HepG2 (cell line): ENCODE results near the gene TAF3. TPM values are rescaled to one million over a fixed set of nuclear protein-coding genes. Genes with fewer than 3 reads are reported as not detected.

Experiments
- ATAC-seq: fragments of 200-7000 bp; cut with Tn5 transposase; 3 replicates; pipeline ENCODE4 v1.9.1; 2020; ENCODE audit warnings: mild to moderate bottlenecking, moderate library complexity
- BruUV-seq: library from RNA; stranded (reverse); fragments of 400-500 nt; replicated peaks from 2 replicates; lab custom pipeline; 2021; lab: Mats Ljungman, UMichigan
- CTCF ChIA-PET: fragments of 300-600 bp; formaldehyde crosslinking; extraction: SDS; loops from one replicate; lab custom pipeline; 2021; ENCODE audit warnings: low total read pairs, inconsistent platforms, low intra/inter-chr PET ratio; lab: Yijun Ruan, JAX
- POLR2A ChIA-PET: fragments of 350-600 bp; sonication (Branson Sonifier 250); formaldehyde crosslinking; loops from one replicate; lab custom pipeline; 2020; ENCODE audit warnings: antibody characterized with exemption, inconsistent platforms; lab: Yijun Ruan, JAX
- DNase-seq: peaks from one replicate; pipeline ENCODE4 v3.0.0-alpha.2; 2015; ENCODE audit warnings: low spot score
- FAIRE-seq: peaks from 3 replicates; lab custom pipeline; 2011; peaks lifted over from hg19 to GRCh38; lab: Jason Lieb, UNC
- H2AFZ ChIP-seq: one replicate; pipeline ENCODE4 v1.6.1; 2011; ENCODE audit warnings: low read length, inconsistent platforms
- H3K27ac ChIP-seq: fragments of 300-600 bp; 3 replicates; pipeline ENCODE4 v1.8.0; 2011; ENCODE audit warnings: mixed run types, mild to moderate bottlenecking, mixed read lengths, low read length, inconsistent platforms; ENCODE audit not compliant: insufficient read depth; ENCODE audit errors: extremely low read length
- H3K27me3 ChIP-seq, 2 experiments: fragments of 200-600 bp in 1 of 2; 2 replicates in 1 of 2; 3 replicates in 1 of 2; pipeline versions ENCODE4 v1.6.0 to v1.8.0; 2011; ENCODE audit warnings: low read length in 2 of 2, mild to moderate bottlenecking in 2 of 2, moderate library complexity in 2 of 2, inconsistent platforms in 1 of 2; ENCODE audit not compliant: insufficient read depth in 2 of 2, control insufficient read depth in 1 of 2
- H3K36me3 ChIP-seq, 2 experiments: fragments of 200-600 bp in 1 of 2; replicated peaks in 1 of 2; 2 replicates in 1 of 2; 3 replicates in 1 of 2; pipeline versions ENCODE4 v1.5.1 to v1.8.0; 2011; ENCODE audit warnings: low read length in 2 of 2, inconsistent platforms in 1 of 2; ENCODE audit not compliant: insufficient read depth in 2 of 2, control insufficient read depth in 1 of 2
- H3K4me1 ChIP-seq: 2 replicates; pipeline ENCODE4 v1.5.1; 2012; ENCODE audit warnings: low read length, inconsistent platforms; ENCODE audit not compliant: insufficient read depth
- H3K4me2 ChIP-seq: 2 replicates; pipeline ENCODE4 v1.6.0; 2011; ENCODE audit warnings: low read depth, low read length, inconsistent platforms
- H3K4me3 ChIP-seq, 3 experiments: fragments of 200-600 bp in 1 of 3; sonication (generic), shearing (Covaris generic) in 1 of 3; replicated peaks in 1 of 3; 2 replicates each; pipeline ENCODE4 v1.5.1; 2011 to 2016; ENCODE audit warnings: low read length in 3 of 3, inconsistent platforms in 2 of 3, low read depth in 2 of 3, mild to moderate bottlenecking in 2 of 3, control low read depth in 1 of 3, mixed read lengths in 1 of 3; ENCODE audit not compliant: insufficient read depth in 1 of 3
- H3K79me2 ChIP-seq: one replicate; pipeline ENCODE4 v1.6.1; 2011; ENCODE audit warnings: low read length, inconsistent platforms; ENCODE audit not compliant: insufficient read depth
- H3K9ac ChIP-seq: 2 replicates; pipeline ENCODE4 v1.6.0; 2011; ENCODE audit warnings: mild to moderate bottlenecking, low read depth, low read length, inconsistent platforms; ENCODE audit not compliant: insufficient read depth
- H3K9me3 ChIP-seq: 2 replicates; pipeline ENCODE4 v1.5.1; 2012; ENCODE audit warnings: mild to moderate bottlenecking, low read length
- H4K20me1 ChIP-seq: 2 replicates; pipeline ENCODE4 v1.6.0; 2011; ENCODE audit warnings: inconsistent platforms, mild to moderate bottlenecking, low read length, moderate library complexity; ENCODE audit not compliant: insufficient read depth
- CHD2 ChIP-seq: IDR thresholded peaks from 2 replicates; pipeline ENCODE4 v1.6.1; 2011; ENCODE audit warnings: low read depth, low read length, improper control_type of control experiment
- CREB1 ChIP-seq, 2 experiments: fragments of 450-650 bp in 1 of 2; IDR thresholded peaks; 2 replicates each; pipeline ENCODE4 v1.6.1; 2016 to 2017; ENCODE audit warnings: control low read depth in 1 of 2, mild to moderate bottlenecking in 1 of 2, missing compliant biosample characterization in 1 of 2, missing genetic modification characterization in 1 of 2
- JUN ChIP-seq: sonication (generic); formaldehyde crosslinking; IDR thresholded peaks from 2 replicates; pipeline ENCODE4 v1.4.0; 2020; ENCODE audit warnings: mild to moderate bottlenecking, missing genetic modification reagents
- KLF9 ChIP-seq: IDR thresholded peaks from 2 replicates; pipeline ENCODE4 v1.6.1; 2016; ENCODE audit warnings: low read depth
- NCOR1 ChIP-seq: fragments of 200-600 bp; sonication (generic); IDR thresholded peaks from 2 replicates; pipeline ENCODE4 v1.7.0; 2017; ENCODE audit warnings: antibody characterized with exemption, low read length, borderline replicate concordance
- NFIB ChIP-seq: sonication (generic); formaldehyde crosslinking; IDR thresholded peaks from 2 replicates; pipeline ENCODE4 v1.9.0; 2021; ENCODE audit warnings: missing genetic modification reagents, mild to moderate bottlenecking, borderline replicate concordance
- NR3C1 ChIP-seq: sonication (generic); formaldehyde crosslinking; IDR thresholded peaks from 2 replicates; pipeline ENCODE4 v1.4.0; 2020; ENCODE audit warnings: missing genetic modification reagents
- NRL ChIP-seq: sonication (generic); formaldehyde crosslinking; IDR thresholded peaks from 2 replicates; pipeline ENCODE4 v1.5.0; 2020; ENCODE audit warnings: missing genetic modification reagents, mild to moderate bottlenecking, moderate library complexity, borderline replicate concordance
- POLR2AphosphoS5 ChIP-seq: IDR thresholded peaks from 2 replicates; pipeline ENCODE4 v1.6.1; 2012; ENCODE audit warnings: low read depth, low read length
- ZNF138 ChIP-seq: sonication (generic); formaldehyde crosslinking; IDR thresholded peaks from 2 replicates; pipeline ENCODE4 v1.5.0; 2020; ENCODE audit warnings: mild to moderate bottlenecking, low read depth, missing genetic modification reagents
- ZNF274 ChIP-seq: sonication (generic); formaldehyde crosslinking; IDR thresholded peaks from 2 replicates; pipeline ENCODE4 v1.5.1; 2020; ENCODE audit warnings: mild to moderate bottlenecking, missing genetic modification reagents
- ZNF451 ChIP-seq: sonication (generic); formaldehyde crosslinking; IDR thresholded peaks from 2 replicates; pipeline ENCODE4 v1.5.0; 2020; ENCODE audit warnings: mild to moderate bottlenecking, missing genetic modification reagents
- ZNF7 ChIP-seq: IDR thresholded peaks from 2 replicates; pipeline ENCODE4 v1.6.1; 2016; ENCODE audit warnings: missing biosample characterization, missing genetic modification reagents
- ZNF775 ChIP-seq: sonication (generic); formaldehyde crosslinking; IDR thresholded peaks from 2 replicates; pipeline ENCODE4 v1.4.0; 2020; ENCODE audit warnings: missing genetic modification reagents, mild to moderate bottlenecking, moderate library complexity, borderline replicate concordance
- ZNF792 ChIP-seq: IDR thresholded peaks from 2 replicates; pipeline ENCODE4 v1.6.1; 2016
- in situ Hi-C: cut with HindIII; loops from 2 replicates; pipeline ENCODE4 v1.10.0; 2017; ENCODE audit warnings: low pct_unique_long_range_greater_than_20kb; ENCODE audit not compliant: extremely low pct_ligation_motif_present
- intact Hi-C: fragments of 100-400 bp; cut with micrococcal nuclease; formaldehyde crosslinking; loops from one replicate; pipeline ENCODE4 v1.10.0; 2022; ENCODE audit not compliant: unreplicated experiment
- polyA plus RNA-seq, 8 experiments: library from polyadenylated mRNA; depleted of rRNA in 3 of 8; stranded (reverse) in 7 of 8; unstranded in 1 of 8; fragments of >200 nt; fragmentation: Illumina TruSeq in 4 of 8; extraction: Trizol in 4 of 8; gene quantifications; 2 replicates each; pipeline versions ENCODE4 v1.2.1 to v1.2.3, GENCODE V29; 2011 to 2016; ENCODE audit warnings: low read depth in 4 of 8, missing spikeins in 1 of 8, mixed read lengths in 1 of 8; ENCODE audit not compliant: insufficient read depth in 1 of 8
- total RNA-seq, 5 experiments: library from RNA; depleted of rRNA; stranded (reverse); fragments of >200 nt; fragmentation: Illumina TruSeq; extraction: Trizol; gene quantifications; 2 replicates each; pipeline ENCODE4 v1.2.3, GENCODE V29; 2016; ENCODE audit warnings: low read depth in 1 of 5
- TF ChIP-seq, protein P1 (sequence below): IDR thresholded peaks from 2 replicates; pipeline ENCODE4 v1.6.1; 2018; ENCODE audit warnings: missing genetic modification reagents
- TF ChIP-seq, protein P2 (sequence below): sonication (generic); formaldehyde crosslinking; IDR thresholded peaks from 2 replicates; pipeline ENCODE4 v1.4.0; 2020; ENCODE audit warnings: missing genetic modification reagents
- TF ChIP-seq, protein P3 (sequence below): sonication (generic); formaldehyde crosslinking; IDR thresholded peaks from 2 replicates; pipeline ENCODE4 v1.5.0; 2020; ENCODE audit warnings: missing genetic modification reagents
- TF ChIP-seq, protein P4 (sequence below): sonication (generic); formaldehyde crosslinking; IDR thresholded peaks from 2 replicates; pipeline ENCODE4 v1.9.0; 2021; ENCODE audit warnings: missing genetic modification reagents, borderline replicate concordance

The TAF3 gene
- total and polyA plus RNA-seq, 2 of the 13 experiments (the other 11 are each of a cell fraction or from before 2014, with no cell fraction given) = 1.7 to 2.9 TPM

DNA sequence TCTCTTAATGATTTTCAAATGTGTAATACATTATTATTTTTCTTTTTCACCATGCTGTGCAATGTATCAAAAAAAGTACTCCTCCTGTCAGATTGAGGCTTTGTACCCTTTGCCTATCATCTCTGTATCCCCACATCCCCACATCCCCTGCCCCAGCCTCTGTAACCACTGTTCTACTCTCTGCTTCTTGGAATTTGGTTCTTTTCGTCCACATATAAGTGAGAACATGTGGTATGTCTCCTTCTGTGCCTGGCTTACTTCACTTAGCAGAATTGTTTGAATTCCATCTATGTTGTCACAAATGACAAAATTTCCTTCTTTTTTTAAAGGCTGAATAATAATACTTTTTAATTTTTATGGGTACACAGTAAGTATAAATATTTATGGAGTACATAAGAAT lies 13.8 kb downstream of the TAF3 start (continued):
- TF ChIP-seq NFIB (CRISPR knock-in tag) = no peak
- no peak for TF ChIP-seq ZNF451

DNA sequence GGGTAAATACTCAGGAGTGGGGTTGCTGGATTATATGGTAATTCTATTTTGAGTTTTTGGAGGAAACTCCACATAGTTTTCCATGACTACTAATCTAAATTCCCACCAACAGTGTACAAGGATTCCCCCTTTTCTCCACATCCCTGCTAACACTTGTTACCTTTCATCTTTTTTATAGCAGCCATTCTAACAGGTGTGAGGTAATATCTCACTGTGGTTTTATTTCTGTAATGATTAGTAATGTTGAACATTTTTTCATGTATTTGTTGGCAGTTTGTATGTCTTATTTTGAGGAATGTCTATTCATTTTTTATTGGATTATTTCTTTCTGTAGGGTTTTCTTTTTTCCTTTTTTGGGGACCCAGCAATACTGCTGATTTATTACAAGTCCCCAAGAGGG lies 14.9 kb downstream of the TAF3 start:
- in situ Hi-C loops = no loop called here
- no TSS peak for BruUV-seq
- no peaks in the 10 kb centered on the region for H3K9me3 ChIP-seq
- no peak overlapping the region for H3K9ac ChIP-seq
- DNase-seq (no peak), ATAC-seq (no peak), FAIRE-seq (no peak)
- no peaks in the 10 kb centered on the region for H4K20me1 ChIP-seq
- no peaks in the 10 kb centered on the region; a peak in 1 of 5 replicates for H3K27me3 ChIP-seq
- no peak overlapping the region for H3K4me3 ChIP-seq
- no peak overlapping the region for H3K4me2 ChIP-seq
- peaks cover 24% of the 10 kb centered on the region for H3K79me2 ChIP-seq
- H2AFZ ChIP-seq = no peak overlapping the region
- H3K36me3 ChIP-seq = no peaks in the 10 kb centered on the region; a peak in 2 of 5 replicates
- ChIA-PET CTCF (no interaction called here), POLR2A (no interaction called here)
- H3K4me1 ChIP-seq = no peaks in the 10 kb centered on the region
- H3K27ac ChIP-seq = no peak overlapping the region
- intact Hi-C loops = no loop called here
- TF ChIP-seq CREB1 (IDR thresholded peaks at IDR 0.05) = no peak
- TF ChIP-seq CREB1 (CRISPR knock-in tag; IDR thresholded peaks at IDR 0.05) = no peak
- no peak for TF ChIP-seq ZNF7 (CRISPR knock-in tag)
- TF ChIP-seq KLF9 (CRISPR knock-in tag) = no peak
- TF ChIP-seq, protein P1, sequence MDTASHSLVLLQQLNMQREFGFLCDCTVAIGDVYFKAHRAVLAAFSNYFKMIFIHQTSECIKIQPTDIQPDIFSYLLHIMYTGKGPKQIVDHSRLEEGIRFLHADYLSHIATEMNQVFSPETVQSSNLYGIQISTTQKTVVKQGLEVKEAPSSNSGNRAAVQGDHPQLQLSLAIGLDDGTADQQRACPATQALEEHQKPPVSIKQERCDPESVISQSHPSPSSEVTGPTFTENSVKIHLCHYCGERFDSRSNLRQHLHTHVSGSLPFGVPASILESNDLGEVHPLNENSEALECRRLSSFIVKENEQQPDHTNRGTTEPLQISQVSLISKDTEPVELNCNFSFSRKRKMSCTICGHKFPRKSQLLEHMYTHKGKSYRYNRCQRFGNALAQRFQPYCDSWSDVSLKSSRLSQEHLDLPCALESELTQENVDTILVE (CRISPR knock-in tag) = no peak
- TF ChIP-seq ZNF775 (CRISPR knock-in tag) = no peak
- TF ChIP-seq, protein P2, sequence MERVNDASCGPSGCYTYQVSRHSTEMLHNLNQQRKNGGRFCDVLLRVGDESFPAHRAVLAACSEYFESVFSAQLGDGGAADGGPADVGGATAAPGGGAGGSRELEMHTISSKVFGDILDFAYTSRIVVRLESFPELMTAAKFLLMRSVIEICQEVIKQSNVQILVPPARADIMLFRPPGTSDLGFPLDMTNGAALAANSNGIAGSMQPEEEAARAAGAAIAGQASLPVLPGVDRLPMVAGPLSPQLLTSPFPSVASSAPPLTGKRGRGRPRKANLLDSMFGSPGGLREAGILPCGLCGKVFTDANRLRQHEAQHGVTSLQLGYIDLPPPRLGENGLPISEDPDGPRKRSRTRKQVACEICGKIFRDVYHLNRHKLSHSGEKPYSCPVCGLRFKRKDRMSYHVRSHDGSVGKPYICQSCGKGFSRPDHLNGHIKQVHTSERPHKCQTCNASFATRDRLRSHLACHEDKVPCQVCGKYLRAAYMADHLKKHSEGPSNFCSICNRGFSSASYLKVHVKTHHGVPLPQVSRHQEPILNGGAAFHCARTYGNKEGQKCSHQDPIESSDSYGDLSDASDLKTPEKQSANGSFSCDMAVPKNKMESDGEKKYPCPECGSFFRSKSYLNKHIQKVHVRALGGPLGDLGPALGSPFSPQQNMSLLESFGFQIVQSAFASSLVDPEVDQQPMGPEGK (CRISPR knock-in tag) = no peak
- no peak for TF ChIP-seq JUN (CRISPR knock-in tag)
- TF ChIP-seq ZNF138 (CRISPR knock-in tag) = no peak
- TF ChIP-seq POLR2AphosphoS5 = no peak
- TF ChIP-seq ZNF274 (CRISPR knock-in tag) = no peak
- TF ChIP-seq CHD2 = no peak
- no peak for TF ChIP-seq NCOR1
- no peak for TF ChIP-seq NR3C1
- no peak for TF ChIP-seq NRL (CRISPR knock-in tag)
- TF ChIP-seq ZNF792 (CRISPR knock-in tag) = no peak
- TF ChIP-seq, protein P3, sequence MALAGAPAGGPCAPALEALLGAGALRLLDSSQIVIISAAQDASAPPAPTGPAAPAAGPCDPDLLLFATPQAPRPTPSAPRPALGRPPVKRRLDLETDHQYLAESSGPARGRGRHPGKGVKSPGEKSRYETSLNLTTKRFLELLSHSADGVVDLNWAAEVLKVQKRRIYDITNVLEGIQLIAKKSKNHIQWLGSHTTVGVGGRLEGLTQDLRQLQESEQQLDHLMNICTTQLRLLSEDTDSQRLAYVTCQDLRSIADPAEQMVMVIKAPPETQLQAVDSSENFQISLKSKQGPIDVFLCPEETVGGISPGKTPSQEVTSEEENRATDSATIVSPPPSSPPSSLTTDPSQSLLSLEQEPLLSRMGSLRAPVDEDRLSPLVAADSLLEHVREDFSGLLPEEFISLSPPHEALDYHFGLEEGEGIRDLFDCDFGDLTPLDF (CRISPR knock-in tag) = no peak
- TF ChIP-seq, protein P4, sequence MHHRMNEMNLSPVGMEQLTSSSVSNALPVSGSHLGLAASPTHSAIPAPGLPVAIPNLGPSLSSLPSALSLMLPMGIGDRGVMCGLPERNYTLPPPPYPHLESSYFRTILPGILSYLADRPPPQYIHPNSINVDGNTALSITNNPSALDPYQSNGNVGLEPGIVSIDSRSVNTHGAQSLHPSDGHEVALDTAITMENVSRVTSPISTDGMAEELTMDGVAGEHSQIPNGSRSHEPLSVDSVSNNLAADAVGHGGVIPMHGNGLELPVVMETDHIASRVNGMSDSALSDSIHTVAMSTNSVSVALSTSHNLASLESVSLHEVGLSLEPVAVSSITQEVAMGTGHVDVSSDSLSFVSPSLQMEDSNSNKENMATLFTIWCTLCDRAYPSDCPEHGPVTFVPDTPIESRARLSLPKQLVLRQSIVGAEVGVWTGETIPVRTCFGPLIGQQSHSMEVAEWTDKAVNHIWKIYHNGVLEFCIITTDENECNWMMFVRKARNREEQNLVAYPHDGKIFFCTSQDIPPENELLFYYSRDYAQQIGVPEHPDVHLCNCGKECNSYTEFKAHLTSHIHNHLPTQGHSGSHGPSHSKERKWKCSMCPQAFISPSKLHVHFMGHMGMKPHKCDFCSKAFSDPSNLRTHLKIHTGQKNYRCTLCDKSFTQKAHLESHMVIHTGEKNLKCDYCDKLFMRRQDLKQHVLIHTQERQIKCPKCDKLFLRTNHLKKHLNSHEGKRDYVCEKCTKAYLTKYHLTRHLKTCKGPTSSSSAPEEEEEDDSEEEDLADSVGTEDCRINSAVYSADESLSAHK (CRISPR knock-in tag) = no peak
